Fibroblast of pulmonary artery (primary cell): ENCODE measurements around the gene FXYD7.

Experiments used
- DNase-seq: peaks from one replicate; pipeline ENCODE4 v3.0.0-alpha.2; 2010; ENCODE audit warnings: low read depth
- H3K4me3 ChIP-seq: replicated peaks from 2 replicates; pipeline ENCODE4 v1.5.1; 2011; ENCODE audit warnings: low read depth, mild to moderate bottlenecking, control low read depth, low read length, moderate library complexity
- CTCF ChIP-seq: IDR thresholded peaks from 2 replicates; pipeline ENCODE4 v1.5.1; 2011; ENCODE audit warnings: mild to moderate bottlenecking, control low read depth, low read length, inconsistent platforms; ENCODE audit errors: missing control alignments

The FXYD7 gene

DNA sequence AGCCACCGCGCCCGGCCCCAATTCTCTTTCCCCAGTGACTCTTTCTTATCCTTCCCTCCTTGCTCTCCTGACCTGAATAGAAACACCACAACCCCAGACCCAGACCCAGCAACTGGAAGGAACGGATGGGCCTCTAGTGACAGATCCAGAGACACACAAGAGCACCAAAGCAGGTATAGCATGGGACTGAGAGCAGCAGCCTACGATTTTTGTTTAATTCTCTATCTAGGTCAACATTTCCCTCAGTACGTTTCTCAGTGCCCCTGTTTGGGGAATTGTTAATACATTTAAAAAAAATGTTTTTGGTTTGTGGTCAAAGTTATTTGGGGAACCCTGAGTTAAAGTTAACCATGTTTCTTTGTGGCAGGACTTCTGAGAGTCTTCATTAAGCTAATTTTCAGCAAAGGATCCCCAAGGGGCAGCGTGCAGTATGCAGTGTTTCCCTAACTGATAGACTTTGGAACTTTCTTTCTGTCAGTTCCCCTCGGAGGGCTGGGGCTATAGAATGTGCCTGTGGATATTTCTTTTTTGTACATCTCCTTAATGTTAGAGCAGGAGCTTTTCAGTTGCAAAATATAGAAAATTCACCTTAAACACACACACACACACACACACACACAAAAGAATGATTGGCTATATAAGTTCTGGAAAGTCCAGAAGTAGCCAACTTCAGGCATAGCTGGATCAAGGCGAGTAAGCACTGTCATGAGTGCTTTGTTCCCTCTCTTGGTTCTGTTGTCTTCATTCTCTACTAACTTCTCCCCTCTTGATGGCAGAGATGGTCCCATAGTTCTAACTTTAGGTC, 17.8 kb downstream of the FXYD7 start:
- TF ChIP-seq CTCF: no peak
- no peak overlapping the region for H3K4me3 ChIP-seq
- DNase-seq: no peak

- DNase-seq: no peak
- H3K4me3 ChIP-seq: no peak overlapping the region
- no peak for TF ChIP-seq CTCF
Measured at GRCh38 chr19:35161434-35161743, 18.3 kb downstream of the FXYD7 start.

DNA sequence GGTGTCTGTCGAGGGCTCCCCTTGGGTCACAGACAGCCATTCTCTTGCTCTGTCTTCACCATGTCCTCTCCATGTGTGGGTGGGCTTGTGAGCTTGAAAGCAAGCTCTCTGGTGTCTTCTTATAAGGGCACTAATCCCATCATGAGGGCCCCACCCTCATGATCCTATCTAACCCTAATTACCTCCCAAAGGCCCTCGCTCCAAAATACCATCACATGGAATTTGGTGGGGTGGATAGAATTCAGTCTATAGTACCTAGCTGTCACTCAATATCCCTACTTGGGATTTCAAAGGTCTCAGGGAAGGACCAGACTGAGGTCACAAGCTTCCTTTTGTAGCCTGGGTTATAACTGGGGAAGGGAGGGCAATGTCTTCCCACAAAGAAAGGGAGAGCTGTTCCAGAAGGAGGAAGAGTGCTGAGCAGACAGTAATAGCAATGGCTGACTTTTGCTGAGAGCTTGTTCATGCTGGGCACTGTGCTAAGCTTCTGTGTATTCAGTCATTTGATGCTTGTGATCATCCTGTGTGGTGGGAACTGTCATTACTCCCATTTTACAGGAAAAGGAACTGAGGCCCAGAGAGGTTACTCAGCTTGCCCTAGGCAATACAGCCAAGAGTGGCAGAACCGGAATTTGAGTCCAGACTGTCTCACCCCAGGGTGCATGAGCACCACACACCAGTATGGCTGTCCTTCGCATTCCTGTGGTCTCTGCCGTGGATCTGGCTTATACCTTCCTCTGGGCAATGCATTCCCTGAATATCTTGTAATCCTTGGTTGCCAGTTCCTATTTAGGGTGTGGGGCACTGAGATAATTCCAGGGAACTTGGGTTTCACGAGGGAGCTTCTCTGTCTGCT, 19.6 kb downstream of the FXYD7 start:
- no peak for TF ChIP-seq CTCF
- no peak for DNase-seq
- H3K4me3 ChIP-seq: no peak overlapping the region

DNA sequence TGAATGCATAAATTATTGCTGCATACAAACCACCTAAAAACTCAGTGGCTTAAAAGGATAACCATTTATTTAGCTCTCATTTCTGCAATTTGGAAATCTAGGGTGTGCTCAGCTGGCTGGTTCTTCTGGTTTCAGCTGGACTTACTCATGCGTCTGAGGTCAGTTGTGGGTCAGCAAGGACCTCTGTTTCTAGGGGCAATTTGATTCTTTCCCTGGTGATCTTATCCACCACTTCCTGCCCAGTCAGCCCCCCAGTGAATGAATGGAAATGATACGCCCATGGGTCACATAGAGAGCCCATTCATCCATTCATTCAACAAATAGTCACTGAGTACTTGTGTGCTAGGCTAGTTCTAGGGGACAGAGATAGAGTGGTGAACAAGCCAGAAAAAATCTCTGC, 21.4 kb downstream of the FXYD7 start:
- no peak for DNase-seq
- no peak for TF ChIP-seq CTCF
- no peak overlapping the region for H3K4me3 ChIP-seq

DNA sequence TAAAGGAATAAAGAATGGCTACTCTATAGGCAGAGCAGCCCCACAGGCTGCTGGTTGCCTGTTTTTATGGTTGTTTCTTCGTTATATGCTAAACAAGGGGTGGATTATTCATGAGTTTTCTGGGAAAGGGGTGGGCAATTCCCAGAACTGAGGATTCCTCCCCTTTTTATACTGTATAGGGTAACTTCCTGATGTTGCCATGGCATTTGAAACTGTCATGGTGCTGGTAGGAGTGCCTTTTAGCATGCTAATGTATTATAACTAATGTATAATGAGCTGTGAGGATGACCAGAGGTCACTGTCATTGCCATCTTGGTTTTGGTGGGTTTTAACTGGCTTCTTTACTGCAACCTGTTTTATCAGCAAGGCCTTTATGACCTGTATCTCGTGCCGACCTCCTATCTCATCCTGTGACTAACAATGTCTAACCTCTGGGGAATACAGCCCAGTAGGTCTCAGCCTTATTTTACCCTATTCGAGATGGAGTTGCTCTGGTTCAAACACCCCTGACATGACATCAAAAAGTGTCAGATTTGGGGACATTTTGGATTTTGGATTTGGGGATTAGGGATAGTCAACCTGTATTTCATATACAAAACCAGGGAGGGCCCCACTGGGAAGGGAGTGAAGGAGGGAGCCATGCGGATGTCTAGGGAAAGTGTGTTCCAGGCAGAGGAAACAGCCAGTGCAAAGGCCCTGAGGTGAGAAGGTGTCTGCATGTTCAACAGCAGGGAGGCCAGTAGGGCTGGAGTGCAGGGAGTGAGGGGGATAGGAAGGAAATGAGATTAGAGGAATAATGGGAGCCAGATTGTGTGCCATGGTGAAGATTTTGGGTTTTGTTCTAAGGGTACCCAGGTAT, 22.4 kb downstream of the FXYD7 start:
- no peak overlapping the region for H3K4me3 ChIP-seq
- no peak for TF ChIP-seq CTCF
- DNase-seq: no peak

DNA sequence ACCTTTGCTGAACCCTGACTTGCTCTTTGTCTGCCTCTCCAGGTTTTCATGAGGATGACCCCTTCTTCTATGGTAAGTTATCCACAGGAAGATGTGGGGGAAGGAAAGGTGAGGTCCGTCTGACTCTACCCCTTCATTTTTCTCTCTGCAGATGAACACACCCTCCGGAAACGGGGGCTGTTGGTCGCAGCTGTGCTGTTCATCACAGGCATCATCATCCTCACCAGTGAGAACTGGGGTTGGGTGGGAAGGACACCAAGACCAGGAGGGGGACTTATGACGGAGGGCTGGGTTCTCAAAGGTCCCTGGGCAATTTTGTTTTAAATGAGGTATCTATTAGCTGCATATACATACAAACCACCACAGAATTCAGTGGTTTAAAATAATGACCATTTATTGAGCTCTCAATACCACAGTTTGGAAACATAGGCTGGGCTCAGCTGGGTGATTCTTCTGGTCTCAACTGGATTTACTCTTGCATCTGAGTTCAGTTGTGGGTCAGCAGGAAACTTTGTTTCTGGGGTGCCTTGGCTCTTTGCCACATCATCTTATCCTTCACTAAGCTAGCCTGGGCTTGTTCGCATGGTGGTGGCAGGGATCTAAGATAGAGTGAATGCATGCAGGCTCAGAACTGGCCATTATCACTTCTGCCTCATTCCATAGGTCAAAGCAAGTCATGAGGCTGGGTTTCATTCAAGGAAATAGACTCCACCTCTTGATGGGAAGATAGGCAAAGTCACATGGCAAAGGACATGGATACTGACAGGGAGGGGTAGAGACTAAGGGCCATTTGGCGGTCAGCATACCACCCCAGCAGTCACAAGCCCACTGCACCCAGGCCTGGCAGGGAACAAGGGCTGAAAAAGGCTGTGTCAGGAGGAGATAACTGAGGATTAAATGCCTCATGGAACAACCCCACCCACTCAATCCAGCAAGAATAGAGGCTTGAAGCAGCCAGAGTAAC, 23.3 kb downstream of the FXYD7 start:
- H3K4me3 ChIP-seq: no peak overlapping the region
- no peak for DNase-seq
- TF ChIP-seq CTCF: no peak
